HG02763 (cell line): ENCODE data around the gene CHMP1B.

Experiments used
- ATAC-seq: cut with Tn5 transposase; IDR thresholded peaks from one replicate; pipeline ENCODE4 v1.9.1; 2021; ENCODE audit warnings: mild to moderate bottlenecking, moderate library complexity; ENCODE audit not compliant: unreplicated experiment

The CHMP1B gene

GRCh38 chr18:11851146-11851805, at the start of gene CHMP1B:
Gene CHMP1B, plus strand, starts transcription at chr18:11851413. Its CDS starts 99 bp downstream, at chr18:11851512.
- ATAC-seq, result peak; percentile 95

GRCh38 chr18:11801573-11801972, 49.6 kb upstream of the CHMP1B start:
- no peak for ATAC-seq

- no peak for ATAC-seq
These were observed 49.1 kb upstream of the CHMP1B start for GRCh38 chr18:11802158-11802557.

- ATAC-seq, result no peak
These were observed 48.6 kb upstream of the CHMP1B start for GRCh38 chr18:11802586-11802985.

GRCh38 chr18:11807233-11807632, 44.0 kb upstream of the CHMP1B start:
- ATAC-seq, result no peak

- no peak for ATAC-seq
These were observed 43.0 kb upstream of the CHMP1B start for GRCh38 chr18:11808001-11808855.

- no peak for ATAC-seq
These were observed 41.3 kb upstream of the CHMP1B start for GRCh38 chr18:11809895-11810294.

GRCh38 chr18:11810379-11810778, 40.8 kb upstream of the CHMP1B start:
- ATAC-seq, result no peak

- no peak for ATAC-seq
These were observed 40.2 kb upstream of the CHMP1B start for GRCh38 chr18:11811009-11811408.

GRCh38 chr18:11817229-11817628, 34.0 kb upstream of the CHMP1B start:
- ATAC-seq, result no peak

GRCh38 chr18:11818486-11819203, 32.6 kb upstream of the CHMP1B start:
- no peak for ATAC-seq

GRCh38 chr18:11819938-11820337, 31.3 kb upstream of the CHMP1B start:
- no peak for ATAC-seq

- no peak for ATAC-seq
These were observed 30.5 kb upstream of the CHMP1B start for GRCh38 chr18:11820697-11821096.

GRCh38 chr18:11821208-11821607, 30.0 kb upstream of the CHMP1B start:
- ATAC-seq, result no peak

GRCh38 chr18:11821643-11822237, 29.5 kb upstream of the CHMP1B start:
- no peak for ATAC-seq

GRCh38 chr18:11823545-11823944, 27.7 kb upstream of the CHMP1B start:
- no peak for ATAC-seq

- ATAC-seq, result no peak
These were observed 24.4 kb upstream of the CHMP1B start for GRCh38 chr18:11826836-11827235.

- ATAC-seq, result no peak
These were observed 22.3 kb upstream of the CHMP1B start for GRCh38 chr18:11828786-11829432.

- ATAC-seq, result no peak
These were observed 20.6 kb upstream of the CHMP1B start for GRCh38 chr18:11830585-11830984.

- no peak for ATAC-seq
These were observed 19.3 kb upstream of the CHMP1B start for GRCh38 chr18:11831921-11832320.

- ATAC-seq, result no peak
These were observed 16.4 kb upstream of the CHMP1B start for GRCh38 chr18:11834772-11835171.
